GM19099 (cell line): ENCODE data around the gene ADSS1.

Source experiments
- POLR2A ChIP-seq: IDR thresholded peaks from 3 replicates; pipeline ENCODE4 v1.6.1; 2011; ENCODE audit warnings: low read depth; ENCODE audit not compliant: insufficient read length; ENCODE audit errors: extremely low read depth

Gene ADSS1

DNA sequence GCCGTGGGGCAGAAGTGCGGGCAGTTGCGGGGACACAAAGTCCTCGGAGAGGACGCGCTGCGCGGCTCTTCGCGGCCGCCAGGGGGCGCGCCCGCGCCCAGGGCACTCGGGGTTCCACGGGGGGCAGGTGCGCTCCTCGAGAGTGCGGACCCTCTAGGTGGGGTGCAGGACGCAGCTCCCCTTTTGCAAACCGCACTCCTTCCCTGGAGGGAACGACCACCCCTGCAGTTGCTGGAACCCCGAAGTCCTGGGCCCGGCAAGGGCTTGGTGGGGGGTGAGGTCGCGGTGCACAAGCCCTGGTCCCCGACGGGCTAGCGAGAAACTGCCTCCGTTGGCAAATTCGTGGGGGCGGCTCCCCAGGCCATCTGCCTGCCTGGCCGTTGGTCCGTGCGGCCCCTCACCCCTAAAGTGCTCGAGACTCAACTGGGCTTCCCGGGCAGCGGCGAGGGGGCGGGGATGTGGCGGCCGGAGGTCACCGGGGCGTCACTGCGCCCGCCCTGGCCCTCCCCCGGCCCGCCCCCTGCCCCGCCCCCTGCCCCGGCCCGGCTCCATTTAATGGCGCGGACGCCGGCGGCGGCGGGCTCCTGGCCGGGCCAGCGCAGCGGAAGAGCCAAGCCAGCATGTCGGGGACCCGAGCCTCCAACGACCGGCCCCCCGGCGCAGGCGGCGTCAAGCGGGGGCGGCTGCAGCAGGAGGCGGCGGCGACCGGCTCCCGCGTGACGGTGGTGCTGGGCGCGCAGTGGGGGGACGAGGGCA, at the start of gene ADSS1:
Gene ADSS1, plus strand, starts transcription at position 579 of the 756 bp plus-strand sequence. Its CDS starts 42 bp downstream, at position 621.
- TF ChIP-seq POLR2A = peak; percentile 26

DNA sequence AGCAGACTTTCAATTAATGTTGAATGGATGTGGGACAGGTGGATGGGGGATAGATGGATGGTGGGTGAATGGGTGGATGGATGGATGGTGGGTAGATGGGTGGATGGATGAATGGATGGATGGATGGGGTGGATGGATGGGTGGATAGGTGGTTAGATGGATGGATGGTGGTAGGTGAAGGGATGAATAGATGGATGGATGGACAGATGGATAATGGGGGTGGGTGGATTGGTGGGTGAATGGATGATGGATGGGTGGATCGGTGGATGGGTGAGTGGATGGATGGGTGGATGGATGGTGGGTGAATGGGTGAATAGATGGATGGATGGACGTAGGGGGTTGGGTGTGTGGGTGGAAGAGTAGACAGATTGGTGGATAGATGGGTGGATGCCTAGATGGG, 48.6 kb upstream of the ADSS1 start:
- TF ChIP-seq POLR2A = no peak

DNA sequence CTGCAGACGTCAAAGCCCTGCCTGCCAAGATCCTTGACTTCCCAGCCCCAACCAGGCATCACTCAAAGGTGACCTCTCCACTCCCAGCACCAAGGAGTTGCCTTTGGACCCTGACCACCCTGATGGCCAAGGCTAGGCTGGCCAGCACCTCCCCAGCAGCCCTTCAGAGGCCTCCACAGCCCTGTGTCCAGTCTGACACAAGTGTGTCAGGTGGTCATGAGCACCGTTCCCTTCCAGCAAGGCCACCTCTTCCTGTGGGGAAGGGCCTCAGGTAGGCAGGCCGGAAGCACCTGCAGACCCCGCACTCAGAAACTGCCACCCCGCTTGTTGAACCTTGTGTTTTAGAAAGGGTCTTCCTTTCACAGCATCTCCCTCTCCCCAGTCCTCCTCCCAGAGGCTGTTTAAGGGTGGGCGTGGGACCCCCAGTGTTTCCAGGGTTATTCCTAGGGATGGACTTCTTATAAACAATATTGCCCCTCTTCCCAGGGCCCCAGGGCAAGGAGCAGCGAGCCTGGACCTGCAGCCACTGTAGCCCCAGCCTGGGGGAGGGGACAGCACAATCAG, 47.8 kb upstream of the ADSS1 start:
- no peak for TF ChIP-seq POLR2A

DNA sequence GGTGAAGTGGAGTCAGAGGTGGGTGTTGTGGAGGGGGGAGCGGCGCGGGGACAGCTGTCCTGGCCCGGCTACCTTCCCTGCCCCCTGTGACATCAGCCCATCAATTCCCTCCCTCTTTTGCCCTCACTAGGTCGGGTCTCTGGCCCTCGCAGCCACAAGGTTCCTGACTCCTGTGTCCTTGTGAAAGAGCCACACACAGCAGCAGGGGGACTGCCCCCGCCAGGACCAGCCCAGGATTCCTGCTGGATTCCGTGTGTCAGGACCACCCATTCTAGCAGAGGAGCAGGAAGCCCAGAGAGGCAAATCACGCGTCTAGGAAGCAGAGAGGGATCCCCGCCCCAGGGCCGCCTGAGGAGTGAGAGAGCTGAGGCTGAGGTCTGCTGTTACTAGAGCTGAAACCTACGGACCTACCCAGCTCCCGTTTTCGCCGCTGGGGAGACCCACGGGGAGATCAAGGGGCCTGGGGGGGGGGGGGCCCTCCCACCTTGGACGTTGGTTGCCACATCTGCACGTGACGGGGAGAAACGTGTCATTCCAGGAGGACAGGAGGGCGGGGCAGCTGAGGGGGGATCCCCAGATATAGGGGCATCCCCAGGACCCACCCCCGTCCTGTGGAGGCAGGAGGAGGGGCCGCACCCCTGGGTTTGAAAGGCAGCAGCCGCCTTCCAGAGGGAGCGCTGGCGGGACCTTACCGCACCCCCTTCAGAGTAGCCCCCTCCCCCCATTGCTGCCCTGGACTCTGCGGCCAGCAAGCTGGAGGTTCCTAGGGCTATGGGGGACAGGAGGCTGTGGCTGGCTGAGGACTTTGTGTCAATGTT, 47.1 kb upstream of the ADSS1 start:
- no peak for TF ChIP-seq POLR2A

DNA sequence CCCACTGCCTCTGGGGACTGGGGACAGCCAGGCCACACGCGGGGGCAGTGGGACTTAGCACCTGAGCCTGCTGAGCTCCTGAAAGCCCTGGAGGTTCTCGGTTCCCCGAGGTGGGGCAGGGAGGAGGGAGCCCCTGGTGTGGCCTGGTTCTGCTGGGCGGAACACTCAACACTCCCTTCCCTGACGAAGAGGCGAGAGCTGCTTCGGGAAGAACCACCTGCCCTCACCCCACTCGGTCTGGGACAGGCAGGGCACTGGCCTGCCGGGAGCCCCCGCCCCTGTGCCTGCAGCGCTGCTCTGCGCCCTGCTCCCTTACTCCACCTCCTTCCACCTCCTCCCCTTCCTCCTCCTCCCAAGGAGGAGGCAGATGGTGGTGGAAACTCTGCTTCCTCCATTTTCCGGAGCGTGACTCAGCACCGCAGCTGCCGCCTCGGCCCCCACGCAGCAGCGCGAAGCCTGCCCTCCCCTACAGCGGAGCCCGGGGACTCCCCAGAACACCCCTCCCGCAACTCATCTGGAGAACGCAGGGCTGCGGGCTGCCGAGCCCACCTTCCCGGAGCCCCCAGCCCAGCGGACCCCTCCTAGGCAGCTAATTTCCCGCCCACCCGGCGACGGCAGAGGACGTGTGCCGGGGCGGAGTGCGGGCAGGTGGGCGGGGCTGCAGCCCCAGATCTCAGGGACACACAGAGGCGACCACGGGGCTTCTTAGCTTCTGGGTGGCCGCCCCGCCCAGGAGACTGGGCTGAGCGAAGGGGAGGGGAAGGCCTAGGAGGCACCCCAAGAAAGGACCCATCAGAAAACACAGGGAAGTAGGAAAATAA, 46.3 kb upstream of the ADSS1 start:
- peak; percentile 59 for TF ChIP-seq POLR2A

DNA sequence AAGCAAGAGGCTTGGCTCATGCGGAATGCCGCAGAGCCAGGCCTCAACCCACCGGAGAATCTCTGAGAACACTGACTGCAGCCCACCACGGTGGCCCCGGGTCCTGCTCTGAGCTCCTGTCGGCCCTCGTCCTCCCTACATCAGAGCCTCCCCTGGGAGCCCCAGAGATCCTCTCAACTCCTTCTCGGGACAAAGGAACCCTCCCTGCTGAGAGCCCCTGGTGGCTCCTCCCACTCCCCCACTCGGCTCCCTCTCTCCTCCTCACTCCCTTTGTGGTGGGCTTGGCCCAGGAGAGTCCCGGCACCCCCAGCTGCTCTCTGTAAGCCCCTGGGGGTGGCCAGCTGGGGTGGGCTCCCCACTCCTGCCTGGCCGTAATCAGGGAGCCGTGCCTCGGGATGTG, 45.7 kb upstream of the ADSS1 start:
- no peak for TF ChIP-seq POLR2A

DNA sequence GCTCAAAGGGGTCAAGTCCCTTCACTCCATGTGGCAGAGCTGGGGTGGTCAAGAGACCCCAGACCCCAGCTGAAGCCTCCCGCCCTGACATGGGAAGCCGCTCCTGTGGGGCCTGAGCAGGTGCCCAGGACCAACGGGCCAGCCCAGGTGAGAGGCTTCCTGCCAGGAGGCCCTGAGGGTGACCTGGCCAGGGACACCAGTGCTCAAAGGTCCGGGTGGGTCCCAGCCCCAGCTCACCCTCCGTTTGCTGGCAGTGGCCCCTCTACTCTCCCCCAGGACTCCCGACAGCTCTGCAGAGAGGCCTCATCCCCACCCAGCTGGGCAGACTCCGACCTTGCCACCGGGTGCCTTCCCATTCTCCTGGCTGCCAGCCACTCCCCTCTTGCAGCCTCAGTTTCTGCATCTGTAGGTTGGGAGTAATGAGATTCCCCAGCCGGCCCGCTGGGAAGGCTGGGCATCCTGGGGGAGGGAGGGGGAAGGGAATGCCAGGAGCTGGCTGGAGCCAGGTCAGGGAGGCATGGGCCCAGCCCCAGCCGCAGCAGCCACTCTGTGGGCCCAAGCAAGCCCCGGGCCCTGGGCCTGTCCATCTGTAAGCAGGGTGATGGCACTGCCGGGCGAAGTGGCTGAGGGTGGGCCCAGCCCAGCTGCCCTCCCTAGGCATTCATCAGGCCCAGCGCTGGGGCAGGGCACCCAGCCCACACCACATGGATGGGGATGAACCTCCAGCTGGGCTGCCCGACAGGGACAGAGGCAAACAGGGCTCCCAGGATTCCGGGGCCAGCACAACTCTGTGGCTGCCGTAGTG, 44.9 kb upstream of the ADSS1 start:
- TF ChIP-seq POLR2A = no peak

DNA sequence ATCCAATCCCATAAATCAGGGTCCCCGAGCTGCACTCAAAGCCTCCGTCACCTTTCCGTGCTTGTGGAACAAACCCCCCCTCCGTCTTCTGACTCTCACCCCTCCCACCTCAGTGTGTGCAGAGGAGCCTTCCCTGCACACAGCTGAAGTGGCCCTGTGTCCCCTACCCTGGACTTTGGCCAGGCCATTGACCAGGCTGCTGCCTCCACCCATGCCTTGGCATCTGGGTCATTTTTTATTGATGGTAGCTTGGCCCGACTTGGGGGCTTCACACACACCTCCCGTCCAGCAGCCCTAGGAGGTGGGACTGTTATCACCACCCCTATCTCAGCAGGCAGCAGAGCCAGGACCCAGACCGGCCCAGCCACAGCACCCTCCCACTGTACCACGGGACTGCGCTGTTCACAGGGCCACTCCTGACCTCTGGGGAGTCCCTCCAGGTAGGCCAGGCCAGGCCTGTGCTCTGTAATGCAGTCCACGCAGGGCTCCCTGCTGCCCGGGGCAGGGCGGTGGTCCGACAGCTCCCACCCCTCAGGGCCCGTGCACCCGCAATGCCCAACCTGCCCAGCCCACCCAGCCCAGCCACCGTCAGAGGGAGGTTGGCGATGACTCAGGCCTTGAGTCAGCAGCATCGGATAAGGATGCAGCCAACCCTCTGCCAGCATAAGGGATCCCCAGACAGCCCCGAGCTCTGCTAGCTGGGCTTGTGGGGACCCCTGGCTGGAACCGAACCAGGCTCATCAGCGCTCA, 43.8 kb upstream of the ADSS1 start:
- no peak for TF ChIP-seq POLR2A

DNA sequence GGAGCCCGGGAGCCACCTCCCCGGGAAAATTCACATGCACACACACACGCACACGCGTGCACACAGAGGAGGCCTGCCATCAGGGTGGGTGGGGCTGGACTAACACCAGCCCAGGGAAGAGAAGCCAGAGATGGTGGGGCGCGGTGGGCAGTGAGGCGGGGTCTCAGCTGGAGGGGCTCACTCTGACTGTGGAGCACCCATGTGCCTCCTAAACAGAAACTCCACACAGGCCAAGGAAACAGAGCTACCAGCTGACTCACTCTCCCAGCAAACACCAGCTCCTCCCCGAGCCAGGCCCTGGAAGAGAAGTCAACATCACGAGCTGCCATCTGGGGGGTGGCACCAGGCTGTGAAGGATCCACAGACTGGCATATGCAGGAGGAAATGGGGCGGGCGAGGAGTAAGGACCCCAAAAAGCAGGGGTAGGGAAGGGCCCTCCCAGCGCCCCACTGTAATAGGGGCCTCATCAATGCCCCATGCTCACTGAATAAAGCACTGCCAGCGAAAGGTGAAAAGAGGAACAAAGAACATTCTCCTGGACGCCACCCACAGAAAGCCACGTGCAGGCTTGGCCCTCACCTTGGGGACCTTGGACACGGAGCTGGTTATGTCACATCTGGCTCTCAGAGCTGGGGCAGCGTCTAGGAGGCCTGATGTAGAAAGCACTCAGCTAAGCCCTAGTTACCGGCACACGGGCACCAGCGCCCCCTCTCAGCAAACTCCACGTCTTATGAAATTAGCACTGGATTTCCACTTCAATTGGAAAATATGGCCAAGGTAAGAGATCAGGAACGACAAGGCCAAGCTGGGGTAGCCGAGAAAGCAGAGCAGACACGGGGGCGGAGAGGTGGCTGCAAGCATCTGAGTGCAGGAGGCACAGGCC, 43.0 kb upstream of the ADSS1 start:
- TF ChIP-seq POLR2A = no peak

DNA sequence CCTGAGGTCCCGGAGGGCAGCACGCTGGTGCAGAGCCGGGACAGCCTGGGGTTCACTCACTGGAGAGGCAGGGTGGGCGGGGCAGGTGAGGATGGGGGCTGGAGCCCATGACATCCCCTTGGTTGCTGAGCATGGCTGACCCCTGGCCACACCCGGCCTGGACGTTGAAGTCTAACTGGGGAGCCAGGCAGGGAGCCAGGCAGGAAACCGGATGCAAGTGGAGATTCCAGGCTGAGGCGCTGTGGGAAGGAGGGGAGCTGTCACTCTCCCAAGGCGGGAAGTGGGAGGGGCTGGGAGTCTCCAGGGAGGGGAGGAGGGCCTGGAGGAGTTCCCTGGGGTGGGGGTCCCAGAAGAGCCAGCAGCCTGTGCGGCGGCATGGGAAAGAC, 42.3 kb upstream of the ADSS1 start:
- no peak for TF ChIP-seq POLR2A

DNA sequence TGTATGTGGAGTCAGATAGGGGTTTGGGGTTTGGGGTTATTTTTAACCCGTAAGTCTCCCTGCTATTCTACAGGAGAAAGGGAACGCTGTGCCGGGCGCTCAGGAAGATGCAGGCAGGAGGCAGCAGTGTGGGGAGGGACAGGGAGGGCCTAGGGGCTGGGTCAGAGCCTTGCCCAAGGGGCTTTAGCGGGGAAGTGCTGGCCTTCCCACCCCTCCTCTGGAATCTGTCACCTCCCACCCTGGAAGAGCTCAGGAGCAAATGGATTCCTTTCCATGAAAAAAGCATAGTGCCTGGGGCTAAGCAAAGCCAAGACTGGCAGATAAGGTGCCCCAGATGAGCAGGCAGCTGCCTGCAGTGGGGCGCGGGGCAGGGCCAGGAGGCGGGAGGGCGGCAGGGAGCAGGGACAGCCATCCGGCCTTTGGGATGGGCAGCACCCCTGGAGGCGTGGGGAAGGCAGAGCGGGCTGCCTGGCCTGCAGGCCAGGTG, 41.9 kb upstream of the ADSS1 start:
- TF ChIP-seq POLR2A = no peak

DNA sequence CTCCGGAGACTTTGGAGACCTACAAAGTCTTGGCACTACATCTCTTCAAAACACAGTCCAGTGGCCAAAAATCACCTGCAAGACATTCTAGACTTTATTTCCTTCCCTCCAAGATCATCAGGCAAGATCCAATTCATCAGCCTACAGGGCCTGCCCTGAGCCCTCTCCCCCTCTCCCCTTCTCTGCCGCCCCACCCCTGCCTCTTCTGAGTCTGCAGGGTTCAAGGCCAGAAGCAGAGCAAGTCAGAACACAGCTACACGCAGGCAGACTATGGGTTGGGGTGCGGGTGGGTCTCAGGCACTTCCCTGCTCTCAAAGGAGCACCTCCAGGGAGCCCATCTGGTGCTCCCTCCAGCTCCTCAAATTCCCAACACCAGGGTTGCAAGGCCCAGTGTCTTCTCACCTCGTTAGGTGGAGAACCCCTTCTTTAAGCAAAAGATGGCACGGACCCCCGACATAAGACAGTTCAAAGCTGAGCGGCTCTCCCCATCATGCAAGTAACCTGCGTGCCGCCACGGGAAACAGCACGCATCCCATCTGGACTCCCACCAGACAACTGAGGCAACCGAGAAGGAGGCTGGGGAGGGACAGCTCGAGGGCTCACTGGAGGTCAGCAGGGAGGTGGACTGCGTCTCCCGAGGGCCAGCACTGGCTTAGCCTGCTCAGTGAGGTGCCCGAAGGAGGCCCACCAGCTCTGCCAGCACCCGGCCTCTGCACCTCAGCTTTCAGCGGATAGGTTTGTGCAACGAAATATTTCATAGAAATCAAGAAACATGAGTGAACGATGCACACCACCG, 40.2 kb upstream of the ADSS1 start:
- TF ChIP-seq POLR2A = no peak
